Right ventricle myocardium inferior (tissue), 1 donor: ENCODE results near the gene LCK. TPM values are rescaled to one million over a fixed set of nuclear protein-coding genes. Genes with fewer than 3 reads are reported as not detected.
"Not testable (repeated sequence)": the region's sequence is repeated elsewhere in the genome, so short reads cannot be mapped to it uniquely, and the experiment has no call there.

Experiments
- ATAC-seq: fragments of 200-7000 bp; cut with Tn5 transposase; one replicate; pipeline ENCODE4 v1.9.1; 2020; ENCODE audit warnings: mild to moderate bottlenecking, moderate library complexity
- DNase-seq: peaks from one replicate; pipeline ENCODE4 v3.0.0; 2021; ENCODE audit errors: missing footprints
- intact Hi-C: fragments of 100-400 bp; cut with DNase I; formaldehyde crosslinking; loops from one replicate; pipeline ENCODE4 v1.11.0; 2022
- total RNA-seq: library from RNA; stranded (reverse); fragmentation: NEBNext Ultra II Directional; extraction: Animal tissue kit (Norgen Biotek cat#: 25700); gene quantifications from one replicate; pipeline ENCODE4 v1.2.1, GENCODE V29; 2021
- donor health status: DM: no; HTN: yes; CAD: no; lungs with severe emphysema.

The LCK gene
- total RNA-seq, 1 donor from 2014 or later: 0.57 TPM

GRCh38 chr1:32232558-32233304 lies 18.3 kb upstream of the LCK start:
- ATAC-seq: no peak
- intact Hi-C loops: no loop called here
- no peak for DNase-seq

- intact Hi-C loops: no loop called here
- DNase-seq: no peak
- no peak for ATAC-seq
Observed at GRCh38 chr1:32234792-32235191, 16.3 kb upstream of the LCK start.

GRCh38 chr1:32239337-32239736 lies 11.7 kb upstream of the LCK start:
- no peak for DNase-seq
- intact Hi-C loops: no loop called here
- ATAC-seq: no peak

GRCh38 chr1:32239790-32240139 lies 11.3 kb upstream of the LCK start:
- ATAC-seq: peak; percentile 1
- no peak for DNase-seq
- intact Hi-C loops: no loop called here

GRCh38 chr1:32240140-32240951 lies 10.7 kb upstream of the LCK start:
- DNase-seq: peak; percentile 86
- peak; percentile 88 for ATAC-seq
- intact Hi-C loops: no loop called here

- intact Hi-C loops: no loop called here
- ATAC-seq (peak; percentile 81), DNase-seq (no peak)
Observed at GRCh38 chr1:32241001-32241763, 9.9 kb upstream of the LCK start.

- intact Hi-C loops: no loop called here
- ATAC-seq (peak; percentile 32), DNase-seq (no peak)
Observed at GRCh38 chr1:32242341-32242851, 8.7 kb upstream of the LCK start.

- ATAC-seq: peak; percentile 45
- intact Hi-C loops: loop anchor here (5.0 kb wide), 1 partner anchor 45 kb away; the partner anchor contains the start of gene HDAC1
- no peak for DNase-seq
Observed at GRCh38 chr1:32246888-32247273, 4.2 kb upstream of the LCK start, which contains the start of gene FAM167B. Gene FAM167B, plus strand, starts transcription at chr1:32247222. Its CDS starts 200 bp downstream, at chr1:32247422.

- ATAC-seq (peak; percentile 26), DNase-seq (peak; percentile 73)
- intact Hi-C loops: loop anchor here (5.0 kb wide), 1 partner anchor 45 kb away; the partner anchor contains the start of gene HDAC1
Observed at GRCh38 chr1:32247452-32247851, 3.6 kb upstream of the LCK start.

- intact Hi-C loops: loop anchor here (5.0 kb wide), 1 partner anchor 44 kb away; the partner anchor contains the start of gene HDAC1
- DNase-seq (peak; percentile 95), ATAC-seq (peak; percentile 75)
Observed at GRCh38 chr1:32247983-32248889, 2.8 kb upstream of the LCK start.

GRCh38 chr1:32249831-32250525 lies 1.1 kb upstream of the LCK start:
- no peak for DNase-seq
- intact Hi-C loops: loop anchor here (5.0 kb wide), 2 partner anchors 42 to 62 kb away; partner anchors contain the start of gene HDAC1
- ATAC-seq: no peak

GRCh38 chr1:32255072-32256071 lies 4.3 kb downstream of the LCK start:
- no peak for ATAC-seq
- no peak for DNase-seq
- intact Hi-C loops: no loop called here

GRCh38 chr1:32256473-32257226 lies 5.6 kb downstream of the LCK start:
- DNase-seq (no peak), ATAC-seq (no peak)
- intact Hi-C loops: no loop called here

GRCh38 chr1:32257227-32257508 lies 6.1 kb downstream of the LCK start:
- ATAC-seq: no peak
- no peak for DNase-seq
- intact Hi-C loops: no loop called here

GRCh38 chr1:32263236-32263593 lies 12.2 kb downstream of the LCK start:
- DNase-seq, ATAC-seq, intact Hi-C loops: not testable (repeated sequence)

GRCh38 chr1:32263744-32264143 lies 12.7 kb downstream of the LCK start:
- no peak for DNase-seq
- intact Hi-C loops: no loop called here
- ATAC-seq: no peak
